HG02571 (cell line): ENCODE results near the gene RAB31.

Experiments
- ATAC-seq: cut with Tn5 transposase; IDR thresholded peaks from one replicate; pipeline ENCODE4 v1.9.1; 2021; ENCODE audit warnings: mild to moderate bottlenecking, moderate library complexity; ENCODE audit not compliant: unreplicated experiment

RAB31 gene

GRCh38 chr18:9787712-9788111 lies 79.6 kb downstream of the RAB31 start:
- no peak for ATAC-seq

GRCh38 chr18:9788140-9788539 lies 80.0 kb downstream of the RAB31 start:
- no peak for ATAC-seq

GRCh38 chr18:9788860-9789259 lies 80.8 kb downstream of the RAB31 start:
- no peak for ATAC-seq

GRCh38 chr18:9790261-9790660 lies 82.2 kb downstream of the RAB31 start:
- no peak for ATAC-seq

GRCh38 chr18:9791991-9792390 lies 83.9 kb downstream of the RAB31 start:
- ATAC-seq = no peak

GRCh38 chr18:9792565-9793245 lies 84.6 kb downstream of the RAB31 start:
- ATAC-seq = no peak

GRCh38 chr18:9796011-9796410 lies 87.9 kb downstream of the RAB31 start:
- no peak for ATAC-seq

- no peak for ATAC-seq
Measured at GRCh38 chr18:9796935-9797549, 88.9 kb downstream of the RAB31 start.

- no peak for ATAC-seq
Measured at GRCh38 chr18:9802175-9803062, 94.3 kb downstream of the RAB31 start.

GRCh38 chr18:9803063-9803697 lies 95.1 kb downstream of the RAB31 start:
- no peak for ATAC-seq

GRCh38 chr18:9803698-9804516 lies 95.8 kb downstream of the RAB31 start:
- no peak for ATAC-seq

- ATAC-seq = no peak
Measured at GRCh38 chr18:9804517-9805104, 96.5 kb downstream of the RAB31 start.

GRCh38 chr18:9806905-9807304 lies 98.8 kb downstream of the RAB31 start:
- no peak for ATAC-seq

GRCh38 chr18:9808295-9809241 lies 100.5 kb downstream of the RAB31 start:
- ATAC-seq = no peak

- no peak for ATAC-seq
Measured at GRCh38 chr18:9809697-9810096, 101.6 kb downstream of the RAB31 start.

GRCh38 chr18:9810299-9810698 lies 102.2 kb downstream of the RAB31 start:
- ATAC-seq = no peak

- no peak for ATAC-seq
Measured at GRCh38 chr18:9810994-9811705, 103.0 kb downstream of the RAB31 start.

- ATAC-seq = no peak
Measured at GRCh38 chr18:9811978-9812377, 103.9 kb downstream of the RAB31 start.
